NCI-H2029 treated with DMSO at 0.1 percent for 48 hours (cell line): ENCODE data around the gene NCOA3.
A peak's percentile ranks its signal among the peaks of the same experiment; 100 is the strongest.

Experiments used
- DNase-seq: peaks from one replicate; lab custom pipeline; 2025; lab: John Stamatoyannopoulos, UW

Gene NCOA3

GRCh38 chr20:47629907-47630306 lies 128.2 kb downstream of the NCOA3 start:
- DNase-seq: no peak

- no peak for DNase-seq
These were observed 129.4 kb downstream of the NCOA3 start for GRCh38 chr20:47631078-47631477.

- DNase-seq: no peak
These were observed 133.6 kb downstream of the NCOA3 start for GRCh38 chr20:47635256-47635655.

- DNase-seq: no peak
These were observed 137.2 kb downstream of the NCOA3 start for GRCh38 chr20:47638851-47639250.

- DNase-seq: no peak
These were observed 140.4 kb downstream of the NCOA3 start for GRCh38 chr20:47642118-47642517.

GRCh38 chr20:47642624-47643023 lies 140.9 kb downstream of the NCOA3 start:
- peak; percentile 6 for DNase-seq

- DNase-seq: no peak
These were observed 143.9 kb downstream of the NCOA3 start for GRCh38 chr20:47645632-47646031.

GRCh38 chr20:47647994-47648393 lies 146.3 kb downstream of the NCOA3 start:
- DNase-seq: no peak

GRCh38 chr20:47648943-47649342 lies 147.3 kb downstream of the NCOA3 start:
- no peak for DNase-seq

- DNase-seq: no peak
These were observed 150.6 kb downstream of the NCOA3 start for GRCh38 chr20:47652301-47652700.

GRCh38 chr20:47652794-47653193 lies 151.1 kb downstream of the NCOA3 start:
- DNase-seq: no peak

GRCh38 chr20:47653869-47654268 lies 152.2 kb downstream of the NCOA3 start:
- no peak for DNase-seq

- DNase-seq: no peak
These were observed 152.7 kb downstream of the NCOA3 start for GRCh38 chr20:47654370-47654769.

- DNase-seq: no peak
These were observed 153.9 kb downstream of the NCOA3 start for GRCh38 chr20:47655635-47656034.

GRCh38 chr20:47656318-47656717 lies 154.6 kb downstream of the NCOA3 start:
- DNase-seq: no peak

- DNase-seq: no peak
These were observed 158.4 kb downstream of the NCOA3 start for GRCh38 chr20:47659904-47660601.

GRCh38 chr20:47660602-47660905 lies 158.9 kb downstream of the NCOA3 start:
- DNase-seq: no peak

GRCh38 chr20:47660983-47661700 lies 159.5 kb downstream of the NCOA3 start:
- DNase-seq: no peak

GRCh38 chr20:47661714-47662113 lies 160.0 kb downstream of the NCOA3 start:
- no peak for DNase-seq

- no peak for DNase-seq
These were observed 161.0 kb downstream of the NCOA3 start for GRCh38 chr20:47662483-47663353.

- peak; percentile 34 for DNase-seq
These were observed 161.8 kb downstream of the NCOA3 start for GRCh38 chr20:47663354-47664067.

GRCh38 chr20:47664068-47664437 lies 162.4 kb downstream of the NCOA3 start:
- no peak for DNase-seq
